Astrocyte (in vitro differentiated cells and primary cell): ENCODE measurements around the gene CKMT2. TPM values are rescaled to one million over a fixed set of nuclear protein-coding genes. Genes with fewer than 3 reads are reported as not detected.

Experiments used
- DNase-seq: peaks from one replicate; pipeline ENCODE4 v3.0.0-alpha.2; 2010; ENCODE audit warnings: low read depth
- FAIRE-seq: peaks from 2 replicates; lab custom pipeline; 2011; peaks lifted over from hg19 to GRCh38; lab: Jason Lieb, UNC
- H2AFZ ChIP-seq: 2 replicates; pipeline ENCODE4 v1.6.0; 2012; ENCODE audit warnings: low read depth, low read length, inconsistent platforms
- H3K27ac ChIP-seq: 2 replicates; pipeline ENCODE4 v1.5.1; 2011; ENCODE audit warnings: low read depth, low read length, inconsistent platforms
- H3K27me3 ChIP-seq: 2 replicates; pipeline ENCODE4 v1.6.0; 2011; ENCODE audit warnings: low read length, inconsistent platforms; ENCODE audit not compliant: insufficient read depth
- H3K36me3 ChIP-seq: 2 replicates; pipeline ENCODE4 v1.5.1; 2011; ENCODE audit warnings: low read length, inconsistent platforms; ENCODE audit not compliant: insufficient read depth
- H3K4me1 ChIP-seq: 2 replicates; pipeline ENCODE4 v1.5.1; 2011; ENCODE audit warnings: low read length, inconsistent platforms; ENCODE audit not compliant: insufficient read depth
- H3K4me2 ChIP-seq: 2 replicates; pipeline ENCODE4 v1.6.0; 2012; ENCODE audit warnings: low read length, inconsistent platforms
- H3K4me3 ChIP-seq: 2 replicates; pipeline ENCODE4 v1.5.1; 2011; ENCODE audit warnings: low read depth, mild to moderate bottlenecking, low read length, inconsistent platforms; ENCODE audit not compliant: insufficient read depth
- H3K79me2 ChIP-seq: 2 replicates; pipeline ENCODE4 v1.6.0; 2012; ENCODE audit warnings: mild to moderate bottlenecking, low read length, inconsistent platforms; ENCODE audit not compliant: insufficient read depth
- H3K9ac ChIP-seq: 2 replicates; pipeline ENCODE4 v1.6.0; 2012; ENCODE audit warnings: mild to moderate bottlenecking, low read length, inconsistent platforms
- H3K9me3 ChIP-seq: 2 replicates; pipeline ENCODE4 v1.5.1; 2012; ENCODE audit warnings: low read depth, mild to moderate bottlenecking, low read length, inconsistent platforms; ENCODE audit not compliant: insufficient read depth
- H4K20me1 ChIP-seq: 2 replicates; pipeline ENCODE4 v1.6.0; 2012; ENCODE audit warnings: low read length, inconsistent platforms; ENCODE audit not compliant: insufficient read depth
- H3K27ac Mint-ChIP-seq: one replicate; pipeline ENCODE4 v1.8.0; 2021; ENCODE audit warnings: mild to moderate bottlenecking, mixed read lengths; ENCODE audit not compliant: unreplicated experiment
- H3K27me3 Mint-ChIP-seq: one replicate; pipeline ENCODE4 v1.8.0; 2021; ENCODE audit warnings: low read depth, mixed read lengths; ENCODE audit not compliant: unreplicated experiment
- H3K36me3 Mint-ChIP-seq: one replicate; pipeline ENCODE4 v1.8.0; 2021; ENCODE audit warnings: low read depth, mixed read lengths; ENCODE audit not compliant: unreplicated experiment
- H3K4me1 Mint-ChIP-seq: one replicate; pipeline ENCODE4 v1.8.0; 2021; ENCODE audit warnings: low read depth, mixed read lengths; ENCODE audit not compliant: unreplicated experiment
- H3K4me3 Mint-ChIP-seq: one replicate; pipeline ENCODE4 v1.8.0; 2021; ENCODE audit warnings: mild to moderate bottlenecking, moderate library complexity, mixed read lengths; ENCODE audit not compliant: unreplicated experiment
- H3K9me3 Mint-ChIP-seq: one replicate; pipeline ENCODE4 v1.8.0; 2021; ENCODE audit warnings: mild to moderate bottlenecking, mixed read lengths; ENCODE audit not compliant: unreplicated experiment
- CTCF ChIP-seq: IDR thresholded peaks from 2 replicates; pipeline ENCODE4 v1.5.1; 2011; ENCODE audit warnings: low read depth, mild to moderate bottlenecking, inconsistent platforms, low read length, moderate library complexity; ENCODE audit not compliant: insufficient read depth
- EZH2 ChIP-seq: IDR thresholded peaks from 2 replicates; pipeline ENCODE4 v1.6.1; 2012; ENCODE audit warnings: mild to moderate bottlenecking, low read length, inconsistent platforms; ENCODE audit not compliant: insufficient read depth
- total RNA-seq: library from RNA; stranded (reverse); gene quantifications from 2 replicates; pipeline ENCODE4 v1.2.1, GENCODE V29; 2021

The CKMT2 gene
- total RNA-seq, 1 donor from 2014 or later = 0.18 TPM

- Mint-ChIP-seq H3K27me3 (peaks cover 2% of the 10 kb centered on the region), H3K36me3 (peaks cover 4% of the 10 kb centered on the region), H3K4me3 (no peak overlapping the region), H3K4me1 (peaks cover 2% of the 10 kb centered on the region), H3K27ac (no peak overlapping the region), H3K9me3 (peaks cover 7% of the 10 kb centered on the region)
- no peak overlapping the region for H3K4me3 ChIP-seq
- H3K4me1 ChIP-seq = no peaks in the 10 kb centered on the region
- H4K20me1 ChIP-seq = no peaks in the 10 kb centered on the region
- DNase-seq (no peak), FAIRE-seq (no peak)
- H3K9me3 ChIP-seq = no peaks in the 10 kb centered on the region
- no peak overlapping the region for H2AFZ ChIP-seq
- no peak overlapping the region for H3K27ac ChIP-seq
- TF ChIP-seq CTCF (no peak), EZH2 (no peak)
- H3K27me3 ChIP-seq = no peaks in the 10 kb centered on the region
- no peak overlapping the region for H3K4me2 ChIP-seq
- no peaks in the 10 kb centered on the region for H3K36me3 ChIP-seq
- no peaks in the 10 kb centered on the region for H3K79me2 ChIP-seq
- no peak overlapping the region for H3K9ac ChIP-seq
Measured at GRCh38 chr5:81214848-81215247, 18.3 kb upstream of the CKMT2 start.

GRCh38 chr5:81216152-81216551 lies 17.0 kb upstream of the CKMT2 start:
- no peak for FAIRE-seq
- Histone ChIP-seq H3K36me3 (no peaks in the 10 kb centered on the region), H3K4me2 (no peak overlapping the region), H3K4me3 (no peak overlapping the region), H3K79me2 (no peaks in the 10 kb centered on the region), H4K20me1 (no peaks in the 10 kb centered on the region), H3K9me3 (no peaks in the 10 kb centered on the region), H2AFZ (no peak overlapping the region), H3K27me3 (no peaks in the 10 kb centered on the region), H3K27ac (no peak overlapping the region), H3K4me1 (no peaks in the 10 kb centered on the region), H3K9ac (no peak overlapping the region)
- Mint-ChIP-seq H3K36me3 (peaks cover 2% of the 10 kb centered on the region), H3K9me3 (peaks cover 6% of the 10 kb centered on the region), H3K27me3 (no peaks in the 10 kb centered on the region), H3K27ac (no peak overlapping the region), H3K4me3 (no peak overlapping the region), H3K4me1 (peaks cover 2% of the 10 kb centered on the region)
- TF ChIP-seq CTCF (no peak), EZH2 (no peak)
- no peak for DNase-seq

GRCh38 chr5:81219389-81219788 lies 13.7 kb upstream of the CKMT2 start:
- Mint-ChIP-seq H3K9me3 (peaks cover 5% of the 10 kb centered on the region), H3K36me3 (no peaks in the 10 kb centered on the region), H3K27me3 (no peaks in the 10 kb centered on the region), H3K4me1 (peaks cover 2% of the 10 kb centered on the region), H3K27ac (no peak overlapping the region), H3K4me3 (no peak overlapping the region)
- Histone ChIP-seq H3K9ac (no peak overlapping the region), H3K27ac (no peak overlapping the region), H3K27me3 (no peaks in the 10 kb centered on the region), H3K4me2 (no peak overlapping the region), H2AFZ (no peak overlapping the region), H3K4me1 (no peaks in the 10 kb centered on the region), H3K36me3 (no peaks in the 10 kb centered on the region), H3K9me3 (no peaks in the 10 kb centered on the region), H4K20me1 (no peaks in the 10 kb centered on the region), H3K79me2 (no peaks in the 10 kb centered on the region), H3K4me3 (no peak overlapping the region)
- no peak for FAIRE-seq
- DNase-seq = no peak
- TF ChIP-seq EZH2 = no peak
- no peak for TF ChIP-seq CTCF
